Measurements from ENCODE around the gene MIPOL1. TPM values are rescaled to one million over a fixed set of nuclear protein-coding genes. Genes with fewer than 3 reads are reported as not detected.

MIPOL1 gene
- total RNA-seq, 6 experiments from 2014 or later = 3.0 to 5.7 (median 4.0) TPM

GRCh38 chr14:37428954-37429353, 231.2 kb downstream of the MIPOL1 start:
- Histone ChIP-seq H3K27me3 (no peaks in the 10 kb centered on the region), H3K4me3 (no peak overlapping the region), H3K9me3 (no peaks in the 10 kb centered on the region), H3K4me1 (no peaks in the 10 kb centered on the region), H3K27ac (no peak overlapping the region), H3K36me3 (no peaks in the 10 kb centered on the region)
- DNase-seq = no peak
- no peak for ATAC-seq
- no peak for TF ChIP-seq POLR2A (IDR thresholded peaks at IDR 0.05)
- TF ChIP-seq, protein P1, sequence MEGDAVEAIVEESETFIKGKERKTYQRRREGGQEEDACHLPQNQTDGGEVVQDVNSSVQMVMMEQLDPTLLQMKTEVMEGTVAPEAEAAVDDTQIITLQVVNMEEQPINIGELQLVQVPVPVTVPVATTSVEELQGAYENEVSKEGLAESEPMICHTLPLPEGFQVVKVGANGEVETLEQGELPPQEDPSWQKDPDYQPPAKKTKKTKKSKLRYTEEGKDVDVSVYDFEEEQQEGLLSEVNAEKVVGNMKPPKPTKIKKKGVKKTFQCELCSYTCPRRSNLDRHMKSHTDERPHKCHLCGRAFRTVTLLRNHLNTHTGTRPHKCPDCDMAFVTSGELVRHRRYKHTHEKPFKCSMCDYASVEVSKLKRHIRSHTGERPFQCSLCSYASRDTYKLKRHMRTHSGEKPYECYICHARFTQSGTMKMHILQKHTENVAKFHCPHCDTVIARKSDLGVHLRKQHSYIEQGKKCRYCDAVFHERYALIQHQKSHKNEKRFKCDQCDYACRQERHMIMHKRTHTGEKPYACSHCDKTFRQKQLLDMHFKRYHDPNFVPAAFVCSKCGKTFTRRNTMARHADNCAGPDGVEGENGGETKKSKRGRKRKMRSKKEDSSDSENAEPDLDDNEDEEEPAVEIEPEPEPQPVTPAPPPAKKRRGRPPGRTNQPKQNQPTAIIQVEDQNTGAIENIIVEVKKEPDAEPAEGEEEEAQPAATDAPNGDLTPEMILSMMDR (IDR thresholded peaks at IDR 0.05) = no peak
- intact Hi-C loops (cut with DNase I) = no loop called here
- 68% methylated on average over 1 of the region's 1 CpG for WGBS (ENCODE audit: insufficient coverage, low coverage, low lambda C conversion rate, missing lambda C conversion rate)

DNA sequence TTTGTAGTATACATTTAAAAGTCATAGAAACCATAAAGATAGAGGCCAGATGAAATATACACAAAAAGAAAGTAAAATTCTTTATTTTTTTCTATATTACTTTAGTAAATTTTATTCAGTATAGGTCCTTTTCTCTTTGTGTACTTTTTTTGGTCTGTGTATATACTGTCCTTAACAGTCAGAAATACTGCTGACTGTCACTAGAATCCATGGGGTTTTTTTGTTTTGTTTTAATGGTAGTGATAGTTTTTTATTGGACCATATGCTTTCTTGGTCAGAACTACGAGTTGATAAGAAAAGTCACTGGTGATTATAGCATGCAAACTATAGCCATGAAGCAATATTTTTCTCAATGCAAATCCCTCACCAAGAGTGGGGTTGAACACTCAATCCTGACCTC, 231.9 kb downstream of the MIPOL1 start:
- Histone ChIP-seq H3K36me3 (no peaks in the 10 kb centered on the region), H3K4me1 (no peaks in the 10 kb centered on the region), H3K27me3 (no peaks in the 10 kb centered on the region), H3K9me3 (no peaks in the 10 kb centered on the region), H3K4me3 (no peak overlapping the region), H3K27ac (no peak overlapping the region)
- ATAC-seq = no peak
- intact Hi-C loops (cut with DNase I) = no loop called here
- WGBS (ENCODE audit: insufficient coverage, low coverage, low lambda C conversion rate, missing lambda C conversion rate) = 73% methylated on average over 1 of the region's 1 CpG
- TF ChIP-seq, protein P1 (IDR thresholded peaks at IDR 0.05) = no peak
- no peak for TF ChIP-seq POLR2A (IDR thresholded peaks at IDR 0.05)
- no peak for DNase-seq

GRCh38 chr14:37434867-37435266, 237.1 kb downstream of the MIPOL1 start:
- TF ChIP-seq, protein P1 (IDR thresholded peaks at IDR 0.05) = no peak
- TF ChIP-seq POLR2A (IDR thresholded peaks at IDR 0.05) = no peak
- H3K27me3 ChIP-seq = no peaks in the 10 kb centered on the region
- no peak overlapping the region for H3K4me3 ChIP-seq
- intact Hi-C loops (cut with DNase I) = no loop called here
- no peaks in the 10 kb centered on the region for H3K36me3 ChIP-seq
- DNase-seq = no peak
- no peak overlapping the region for H3K27ac ChIP-seq
- WGBS (ENCODE audit: insufficient coverage, low coverage, low lambda C conversion rate, missing lambda C conversion rate) = 84% methylated on average over 3 of the region's 3 CpGs
- ATAC-seq = no peak
- H3K9me3 ChIP-seq = no peaks in the 10 kb centered on the region
- peaks cover 0 to 4% (median 0%) of the 10 kb centered on the region in 4 donors for H3K4me1 ChIP-seq

- ATAC-seq = peak in 1 of 4 donors; percentile 48
- intact Hi-C loops (cut with DNase I) = no loop called here
- no peak overlapping the region for H3K4me3 ChIP-seq
Measured at GRCh38 chr14:37436519-37436918, 238.8 kb downstream of the MIPOL1 start.

More at GRCh38 chr14:37436519-37436918, 238.8 kb downstream of the MIPOL1 start:
- H3K4me1 ChIP-seq = peaks cover 0 to 4% (median 0%) of the 10 kb centered on the region in 4 donors
- DNase-seq = no peak
- H3K27me3 ChIP-seq = no peaks in the 10 kb centered on the region
- TF ChIP-seq, protein P1 (IDR thresholded peaks at IDR 0.05) = no peak
- TF ChIP-seq POLR2A (IDR thresholded peaks at IDR 0.05) = no peak
- 49% methylated on average over 3 of the region's 3 CpGs for WGBS (ENCODE audit: insufficient coverage, low coverage, low lambda C conversion rate, missing lambda C conversion rate)
- H3K9me3 ChIP-seq = no peaks in the 10 kb centered on the region
- no peaks in the 10 kb centered on the region for H3K36me3 ChIP-seq
- H3K27ac ChIP-seq = no peak overlapping the region
